ENCODE measurements around the gene SELENOO. TPM values are rescaled to one million over a fixed set of nuclear protein-coding genes. Genes with fewer than 3 reads are reported as not detected.

SELENOO gene
- total RNA-seq, 2 experiments from 2014 or later = 16.5 to 16.7 TPM

DNA sequence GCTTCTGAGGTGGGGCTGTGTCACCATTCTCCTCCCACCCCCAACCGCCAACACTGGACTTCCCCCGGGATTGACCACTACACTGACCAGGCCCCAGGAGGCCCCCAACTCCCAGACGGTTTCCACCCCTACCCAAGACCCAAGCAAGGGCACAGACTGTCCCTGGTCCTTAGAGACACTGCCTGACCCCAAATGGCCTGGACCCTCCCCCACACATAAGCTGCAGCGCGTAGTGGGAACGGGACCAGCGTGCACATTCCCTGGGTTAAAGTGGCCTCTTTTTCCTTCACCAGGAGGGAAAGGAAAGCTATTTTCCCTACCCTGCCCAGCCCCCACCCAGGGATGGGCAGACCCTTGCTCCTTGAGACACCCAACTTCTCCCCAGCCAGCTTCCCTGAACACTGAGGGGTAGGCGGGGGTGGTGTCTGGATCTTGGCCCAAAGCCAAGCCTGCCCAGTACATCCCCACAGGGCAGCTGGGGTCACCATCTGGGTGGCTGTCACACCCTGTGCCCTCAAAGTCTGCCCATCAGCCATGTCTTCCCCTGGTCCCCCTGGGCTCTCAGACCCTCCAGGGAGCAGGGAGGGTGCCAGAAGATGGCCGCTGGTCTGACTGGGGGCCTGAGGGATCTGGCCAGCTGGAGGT is 62.3 kb downstream of the SELENOO start:
- CTCF ChIA-PET = interaction anchor here (1.4 to 1.6 kb wide), 2 partner anchors 10 to 21 kb away, joined by 3 to 8 read pairs; no protein-coding TSS in a partner anchor
- DNase-seq = no peak
- Mint-ChIP-seq H3K4me3 (no peak overlapping the region), H3K36me3 (ENCODE audit: low read depth) (no peaks in the 10 kb centered on the region), H3K27me3 (ENCODE audit: low read depth) (peaks cover 26% of the 10 kb centered on the region), H3K9me3 (no peaks in the 10 kb centered on the region), H3K4me1 (ENCODE audit: low read depth) (peaks cover 7% of the 10 kb centered on the region), H3K27ac (no peak overlapping the region)
- intact Hi-C loops (cut with micrococcal nuclease) = no loop called here

DNA sequence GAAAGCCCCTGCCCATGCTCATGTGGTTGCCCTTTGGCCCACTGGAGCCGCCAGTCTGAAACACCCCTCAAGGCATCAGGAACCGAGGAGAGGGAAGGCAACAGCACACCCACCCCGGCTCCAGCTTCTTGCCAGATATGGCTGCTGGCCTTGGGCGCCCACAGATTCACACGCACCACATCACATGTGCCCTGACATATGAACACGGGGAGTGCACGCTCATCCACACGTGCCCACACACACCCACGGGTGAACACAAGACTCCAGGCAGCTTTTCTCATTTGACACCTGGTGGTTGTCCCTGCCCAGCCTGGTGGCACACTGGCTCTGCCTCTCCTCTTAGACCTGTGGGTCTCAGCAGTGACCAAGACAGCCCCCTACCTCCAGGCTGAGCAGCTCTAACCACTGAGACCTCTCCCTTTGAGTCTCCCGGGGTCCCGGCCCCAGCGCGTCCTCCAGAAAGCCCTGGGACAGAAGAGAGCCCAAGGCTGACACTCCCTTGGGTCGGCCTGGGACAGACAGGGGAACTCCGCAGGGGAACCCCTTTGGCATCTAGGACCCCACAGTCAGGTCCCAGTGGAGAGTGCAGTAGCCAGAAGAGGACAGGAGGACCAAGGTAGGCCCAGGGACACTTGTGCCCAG is 63.4 kb downstream of the SELENOO start:
- H3K4me1 Mint-ChIP-seq (ENCODE audit: low read depth) = peaks cover 13% of the 10 kb centered on the region
- no peaks in the 10 kb centered on the region for H3K9me3 Mint-ChIP-seq
- no peak overlapping the region for H3K27ac Mint-ChIP-seq
- CTCF ChIA-PET = interaction anchor here (1.1 kb wide), 1 partner anchor 11 kb away, joined by 4 read pairs; no protein-coding TSS in a partner anchor
- H3K36me3 Mint-ChIP-seq (ENCODE audit: low read depth) = no peaks in the 10 kb centered on the region
- no peak overlapping the region for H3K4me3 Mint-ChIP-seq
- no peak for DNase-seq
- H3K27me3 Mint-ChIP-seq (ENCODE audit: low read depth) = peaks cover 19% of the 10 kb centered on the region
- intact Hi-C loops (cut with micrococcal nuclease) = no loop called here

DNA sequence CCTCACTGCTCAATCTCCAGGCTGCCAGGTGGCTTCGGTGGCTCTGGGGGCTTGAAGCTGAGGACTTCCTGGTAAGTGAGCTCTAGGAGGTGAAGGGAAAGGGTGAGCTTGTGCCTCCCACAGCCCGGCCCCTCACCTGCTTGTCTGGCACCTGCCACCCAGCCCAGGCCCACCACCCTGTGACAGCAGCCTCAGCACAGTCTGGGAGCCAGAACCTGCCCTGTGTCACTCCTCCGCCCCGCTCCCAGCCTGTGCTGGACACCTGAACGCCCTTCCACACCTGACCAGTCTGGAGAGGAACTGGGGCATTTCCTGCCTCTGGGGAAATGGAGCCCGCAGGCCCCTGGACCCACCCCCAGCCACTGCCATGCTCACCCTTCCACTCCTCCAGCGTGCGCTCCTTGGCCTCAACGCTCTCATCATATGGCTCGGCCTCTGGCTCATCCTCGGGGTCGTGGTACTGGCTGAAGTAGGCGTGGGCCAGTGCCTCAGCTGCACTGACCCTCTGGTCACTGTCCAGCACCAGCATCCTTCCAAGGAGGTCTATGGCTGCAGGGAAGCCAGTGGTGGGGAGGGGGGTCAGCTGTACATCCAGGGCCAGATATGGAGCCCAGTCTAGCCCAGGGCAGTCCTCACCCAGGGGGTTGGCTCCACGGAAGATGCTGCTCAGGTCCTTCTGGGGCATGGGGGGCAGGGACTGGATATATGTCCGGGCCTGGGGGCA is 64.3 kb downstream of the SELENOO start:
- Mint-ChIP-seq H3K4me3 (no peak overlapping the region), H3K27me3 (ENCODE audit: low read depth) (peaks cover 16% of the 10 kb centered on the region), H3K27ac (no peak overlapping the region), H3K4me1 (ENCODE audit: low read depth) (peaks cover 17% of the 10 kb centered on the region), H3K36me3 (ENCODE audit: low read depth) (no peaks in the 10 kb centered on the region), H3K9me3 (no peaks in the 10 kb centered on the region)
- DNase-seq = no peak
- intact Hi-C loops (cut with micrococcal nuclease) = no loop called here
- CTCF ChIA-PET = interaction anchor here (1.1 kb wide), 1 partner anchor 12 kb away, joined by 4 read pairs; no protein-coding TSS in a partner anchor

DNA sequence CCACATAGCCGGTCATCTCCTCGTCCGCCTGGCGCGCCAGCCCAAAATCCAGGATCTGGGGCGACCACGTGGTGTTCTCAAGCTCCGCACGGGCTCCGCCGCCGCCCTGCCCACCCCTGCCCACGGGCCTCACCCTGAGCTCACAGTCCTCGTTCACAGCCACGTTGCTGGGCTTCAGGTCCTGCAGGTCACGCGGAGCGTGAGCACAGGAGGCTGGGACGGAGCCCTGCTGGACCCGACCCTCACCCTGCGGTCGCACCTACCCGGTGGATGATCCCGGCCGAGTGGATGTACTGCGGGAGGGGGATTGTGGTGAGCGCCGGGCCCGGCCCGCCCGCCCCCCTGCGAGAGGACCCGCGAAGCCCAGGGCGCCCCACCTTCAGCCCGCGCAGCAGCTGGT is 66.2 kb downstream of the SELENOO start:
- no peaks in the 10 kb centered on the region for H3K36me3 Mint-ChIP-seq (ENCODE audit: low read depth)
- no peaks in the 10 kb centered on the region for H3K9me3 Mint-ChIP-seq
- H3K27me3 Mint-ChIP-seq (ENCODE audit: low read depth) = peaks cover 10% of the 10 kb centered on the region
- peaks cover 18% of the 10 kb centered on the region for H3K4me1 Mint-ChIP-seq (ENCODE audit: low read depth)
- intact Hi-C loops (cut with micrococcal nuclease) = no loop called here
- no peak overlapping the region for H3K4me3 Mint-ChIP-seq
- H3K27ac Mint-ChIP-seq = no peak overlapping the region
- DNase-seq = no peak
- CTCF ChIA-PET = interaction anchor here (1.1 to 1.2 kb wide), 2 partner anchors 9 to 10 kb away, joined by 3 to 4 read pairs; no protein-coding TSS in a partner anchor

Other genes starting within 250 kb of the SELENOO start
- 100 to 1,000 TPM; 202 to 210 TPM for gene PIM3, start 240.2 kb upstream of the SELENOO start, total RNA-seq
- under 1 TPM; 0.12 to 0.15 TPM for gene IL17REL, start 188.2 kb upstream of the SELENOO start, total RNA-seq
- gene TTLL8, start 142.7 kb upstream of the SELENOO start, total RNA-seq = not detected
- gene MLC1, start 115.6 kb upstream of the SELENOO start, total RNA-seq = under 1 TPM in 1 of 2 experiments, not detected in 1; 0.05 TPM
- gene MOV10L1, start 111.0 kb upstream of the SELENOO start, total RNA-seq = not detected
- gene PANX2, start 30.3 kb upstream of the SELENOO start, total RNA-seq = 1 to 10 TPM; 1.2 to 1.7 TPM
- gene TRABD, start 15.1 kb upstream of the SELENOO start, total RNA-seq = 10 to 100 TPM; 61.0 to 62.8 TPM
- 10 to 100 TPM; 44.5 to 47.8 TPM for gene TUBGCP6, start 44.0 kb downstream of the SELENOO start, total RNA-seq
- gene HDAC10, start 50.3 kb downstream of the SELENOO start, total RNA-seq = 10 to 100 TPM; 35.4 to 38.0 TPM
- 10 to 100 TPM; 12.3 to 12.4 TPM for gene MAPK12, start 60.7 kb downstream of the SELENOO start, total RNA-seq
- 10 to 100 TPM; 17.5 to 17.9 TPM for gene MAPK11, start 69.4 kb downstream of the SELENOO start, total RNA-seq
- 10 to 100 TPM in 1 of 2 experiments, 1 to 10 TPM in 1; 9.8 to 10.4 TPM for gene PLXNB2, start 106.6 kb downstream of the SELENOO start, total RNA-seq
- gene DENND6B, start 126.0 kb downstream of the SELENOO start, total RNA-seq = 1 to 10 TPM; 1.8 to 2.1 TPM
- 10 to 100 TPM; 33.7 to 34.7 TPM for gene PPP6R2, start 142.3 kb downstream of the SELENOO start, total RNA-seq

Measured in activated naive CD4-positive, alpha-beta T cell treated with anti-CD3 and anti-CD28 coated beads for 36 hours (primary cell).